ENCODE data around the gene CLDN2. TPM values are rescaled to one million over a fixed set of nuclear protein-coding genes. Genes with fewer than 3 reads are reported as not detected.
"Not testable (repeated sequence)": the region's sequence is repeated elsewhere in the genome, so short reads cannot be mapped to it uniquely, and the experiment has no call there.

CLDN2 gene
- polyA plus RNA-seq, 3 donors: 0.38 to 1.2 (median 0.45) TPM

DNA sequence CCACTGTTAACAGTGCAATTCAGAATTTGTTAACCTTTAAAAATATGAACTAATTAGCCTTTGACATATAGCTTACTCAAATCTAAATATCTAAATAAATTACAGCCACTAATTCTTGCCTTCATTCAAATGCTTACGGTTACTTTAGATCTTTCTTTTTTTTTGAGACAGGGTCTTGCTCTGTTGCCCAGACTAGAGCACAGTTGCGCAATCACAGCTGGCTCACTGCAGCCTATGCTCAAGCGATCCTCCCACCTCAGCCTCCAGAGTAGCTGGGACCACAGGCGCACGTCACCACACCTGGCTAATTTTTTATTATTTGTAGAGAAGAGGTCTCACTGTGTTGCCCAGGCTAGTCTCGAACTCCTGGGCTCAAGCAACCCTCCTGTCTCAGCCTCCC is 31.0 kb downstream of the CLDN2 start:
- no peak overlapping the region for H3K27ac ChIP-seq (ENCODE audit: low read depth, low read length)
- 89 to 90% (median 89%) methylated on average over 6 of the region's 6 CpGs for WGBS, 3 donors

DNA sequence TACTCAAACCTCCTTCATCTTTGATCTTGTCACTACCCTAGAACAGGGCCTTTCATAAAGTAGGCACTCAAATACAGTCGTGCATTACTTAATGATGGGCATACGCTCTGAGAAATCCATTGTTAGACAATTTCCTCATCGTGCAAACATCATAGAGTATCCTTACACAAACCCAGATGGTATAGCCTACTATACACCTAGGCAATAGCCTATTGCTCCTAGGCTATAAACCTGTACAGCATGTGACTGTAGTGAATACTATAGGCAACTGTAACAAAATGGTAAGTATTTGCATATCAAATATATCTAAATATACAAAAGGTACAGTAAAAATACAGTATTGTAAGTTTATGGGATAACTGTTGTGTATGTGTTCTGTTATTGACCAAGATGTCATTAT is 31.9 kb downstream of the CLDN2 start:
- H3K27ac ChIP-seq (ENCODE audit: low read depth, low read length): no peak overlapping the region
- 74 to 95% (median 88%) methylated on average over 3 of the region's 3 CpGs for WGBS, 3 donors

DNA sequence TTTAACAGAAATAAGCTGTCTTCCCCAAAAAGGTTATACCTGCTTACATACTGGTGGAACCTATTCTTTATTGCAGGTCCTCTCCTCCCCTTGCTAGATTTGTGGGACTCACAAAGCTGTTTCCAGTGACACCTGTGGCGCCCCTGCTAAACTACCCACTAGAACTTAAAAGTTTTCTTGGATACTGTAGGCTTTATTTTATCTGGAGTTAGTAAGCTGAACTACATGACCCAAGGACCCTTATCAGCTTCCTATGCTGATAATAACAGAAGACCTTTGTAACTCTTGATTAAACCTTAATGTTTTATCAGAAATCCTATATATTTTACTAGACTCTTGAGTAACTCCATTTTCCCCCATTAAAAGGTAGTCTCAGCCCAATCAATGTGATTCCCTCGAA is 32.3 kb downstream of the CLDN2 start:
- 49 to 85% (median 80%) methylated on average over 2 of the region's 2 CpGs for WGBS, 3 donors

DNA sequence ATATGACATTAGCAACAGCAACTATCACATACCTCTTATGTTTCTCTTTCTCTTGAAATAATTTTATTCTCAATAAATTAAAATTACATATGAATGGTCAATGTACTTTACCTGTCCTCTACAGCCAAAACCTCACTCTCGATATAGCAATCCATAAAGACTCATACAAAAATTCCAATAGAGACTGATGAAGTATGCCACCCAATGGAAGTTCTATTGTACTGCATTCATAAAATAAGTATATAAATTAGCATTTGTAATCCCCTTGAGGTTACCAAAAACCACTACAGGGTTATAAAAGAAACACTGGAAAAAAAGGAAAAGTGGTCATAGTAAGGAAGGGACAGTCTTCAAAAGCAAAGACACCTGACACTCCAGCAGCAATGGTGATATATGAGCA is 32.8 kb downstream of the CLDN2 start:
- WGBS, 3 donors: 11 to 51% (median 44%) methylated on average over 1 of the region's 1 CpG

More for the DNA sequence above, 32.3 kb downstream of the CLDN2 start:
- no peak overlapping the region for H3K27ac ChIP-seq (ENCODE audit: low read depth, low read length)

DNA sequence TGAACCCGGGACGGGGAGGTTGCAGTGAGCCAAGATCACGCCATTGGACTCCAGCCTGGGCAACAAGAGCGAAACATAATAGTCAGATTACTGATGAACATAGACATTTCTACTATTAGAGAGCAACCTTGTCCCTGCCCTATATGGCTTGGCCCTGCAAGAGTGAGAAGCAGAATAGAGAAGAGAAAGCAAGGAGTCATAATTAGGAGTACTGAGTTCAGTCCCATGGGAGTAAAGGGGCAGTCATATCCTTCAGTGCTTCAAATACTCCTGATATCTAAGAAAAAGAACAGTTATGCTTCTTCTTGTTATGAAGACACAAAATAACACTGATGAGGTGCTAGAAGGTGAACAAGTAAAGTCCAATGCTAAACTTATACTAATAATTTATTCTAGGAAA is 33.8 kb downstream of the CLDN2 start:
- 95 to 97% (median 96%) methylated on average over 4 of the region's 4 CpGs for WGBS, 3 donors
- H3K27ac ChIP-seq (ENCODE audit: low read depth, low read length): no peak overlapping the region

More for the DNA sequence above, 32.8 kb downstream of the CLDN2 start:
- no peak overlapping the region for H3K27ac ChIP-seq (ENCODE audit: low read depth, low read length)

DNA sequence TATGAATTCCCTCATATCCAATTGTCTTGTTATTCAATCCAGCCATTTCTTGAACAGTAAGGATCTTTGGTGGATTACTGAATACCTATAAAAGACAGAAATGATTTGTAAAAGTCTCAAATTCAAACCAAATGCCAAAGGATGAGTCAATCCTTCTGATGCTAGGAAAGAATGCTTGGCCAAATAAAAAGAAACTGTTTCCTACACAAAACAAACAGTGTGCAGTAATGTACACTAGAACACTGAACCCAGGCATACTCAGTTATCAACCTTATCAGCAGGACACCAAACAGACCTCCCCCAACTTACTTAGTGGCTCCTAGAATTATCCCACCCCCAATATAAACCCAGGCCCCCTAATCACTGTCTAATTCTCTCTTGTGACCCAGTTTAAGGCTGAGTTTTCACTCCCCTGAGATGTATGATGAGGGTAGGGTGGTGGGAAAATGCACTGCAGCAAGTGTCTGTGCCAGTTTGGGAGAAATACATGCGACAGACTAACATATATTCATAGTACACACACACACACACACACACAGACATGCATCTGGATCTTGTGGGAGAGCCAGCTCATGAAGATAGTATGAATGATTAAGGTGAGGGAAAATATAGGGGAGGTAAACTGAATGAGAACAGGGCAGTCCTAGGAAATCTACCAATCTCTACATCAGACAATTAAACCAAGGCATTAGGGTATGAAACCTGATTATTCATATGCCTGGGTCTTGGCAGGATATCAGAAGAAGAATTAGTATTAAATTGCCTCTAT is 35.0 kb downstream of the CLDN2 start:
- no peak overlapping the region for H3K27ac ChIP-seq (ENCODE audit: low read depth, low read length)
- WGBS, 3 donors: 46 to 88% (median 47%) methylated on average over 1 of the region's 1 CpG

DNA sequence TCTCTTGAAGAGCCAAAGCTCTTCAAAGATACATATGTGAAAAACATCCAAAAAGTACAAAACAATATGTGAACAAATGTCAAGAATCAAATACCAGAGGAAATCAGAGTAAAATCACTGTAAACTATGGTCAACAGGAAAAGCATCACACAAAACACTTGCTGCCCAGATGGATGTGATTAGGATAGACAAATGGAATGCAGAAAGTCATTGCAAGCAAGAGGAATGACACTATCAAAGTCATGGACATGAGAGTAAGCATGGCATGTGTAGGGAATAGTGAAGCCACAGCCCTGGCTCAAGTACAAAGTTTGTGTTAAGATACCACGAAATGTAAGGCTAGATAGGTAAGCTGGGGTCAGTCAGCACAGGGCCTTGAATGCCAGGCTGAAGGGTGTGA is 37.7 kb downstream of the CLDN2 start:
- H3K27ac ChIP-seq (ENCODE audit: low read depth, low read length): no peak overlapping the region
- WGBS, 3 donors: 46 to 84% (median 56%) methylated on average over 1 of the region's 1 CpG

DNA sequence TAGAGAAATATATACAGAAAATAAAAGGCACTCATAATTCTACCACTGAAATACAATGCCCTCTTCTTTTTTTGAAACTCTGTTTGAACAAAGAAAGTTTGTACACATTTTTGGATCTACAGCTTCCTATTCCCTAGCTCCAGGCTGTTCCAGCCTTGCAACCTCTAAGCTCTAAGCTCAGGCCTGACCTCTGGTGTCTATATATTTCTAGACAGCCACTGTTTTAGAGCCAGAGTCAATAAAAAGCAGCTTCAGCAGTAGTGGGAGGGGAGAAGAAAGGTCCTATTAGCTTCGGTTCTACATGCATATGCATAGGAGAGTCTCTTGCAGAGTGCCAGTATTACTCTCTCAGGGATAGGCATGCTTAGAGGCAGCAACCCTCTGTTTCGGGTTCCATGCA is 39.7 kb downstream of the CLDN2 start:
- 49 to 70% (median 64%) methylated on average over 2 of the region's 2 CpGs for WGBS, 3 donors
- no peak overlapping the region for H3K27ac ChIP-seq (ENCODE audit: low read depth, low read length)

DNA sequence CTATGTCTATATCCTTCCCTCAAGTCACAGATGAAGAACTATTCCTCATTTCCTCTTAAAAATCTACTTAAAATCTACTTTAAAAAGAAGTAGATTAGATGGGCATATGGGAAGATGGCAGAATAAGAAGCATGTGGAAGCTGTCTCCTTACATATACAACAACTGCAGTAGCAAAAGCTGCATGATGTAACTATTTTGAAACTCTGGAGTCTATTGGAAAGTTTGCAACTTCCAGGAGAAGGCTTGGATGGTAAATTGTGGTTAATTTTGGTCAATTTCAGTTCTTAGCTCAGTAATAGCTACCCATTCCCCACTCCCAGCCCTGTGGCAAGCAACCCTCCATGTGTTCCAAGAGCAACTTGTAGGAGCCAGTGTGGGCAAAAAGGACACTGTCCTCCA is 42.9 kb downstream of the CLDN2 start:
- no peak overlapping the region for H3K27ac ChIP-seq (ENCODE audit: low read depth, low read length)

DNA sequence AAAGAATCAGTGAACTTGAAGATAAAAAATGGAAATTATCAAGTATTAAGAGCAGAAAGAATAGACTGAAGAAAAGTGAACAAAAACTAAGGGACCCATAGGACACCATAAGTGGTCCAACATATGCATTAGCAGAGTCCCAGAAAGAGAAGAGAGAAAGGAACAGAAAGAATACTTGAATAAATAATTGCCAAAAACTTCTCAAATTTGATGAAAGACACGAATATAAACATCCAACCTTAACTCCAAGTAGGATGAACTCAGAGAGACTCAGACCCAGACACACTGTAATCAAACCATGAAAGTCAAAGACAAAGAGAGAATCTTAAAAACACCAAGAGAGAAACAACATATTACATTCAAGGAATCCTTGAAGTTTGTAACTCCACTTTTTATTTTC is 44.1 kb downstream of the CLDN2 start:
- WGBS, 3 donors: 43 to 93% (median 91%) methylated on average over 1 of the region's 1 CpG
- H3K27ac ChIP-seq (ENCODE audit: low read depth, low read length): no peak overlapping the region

DNA sequence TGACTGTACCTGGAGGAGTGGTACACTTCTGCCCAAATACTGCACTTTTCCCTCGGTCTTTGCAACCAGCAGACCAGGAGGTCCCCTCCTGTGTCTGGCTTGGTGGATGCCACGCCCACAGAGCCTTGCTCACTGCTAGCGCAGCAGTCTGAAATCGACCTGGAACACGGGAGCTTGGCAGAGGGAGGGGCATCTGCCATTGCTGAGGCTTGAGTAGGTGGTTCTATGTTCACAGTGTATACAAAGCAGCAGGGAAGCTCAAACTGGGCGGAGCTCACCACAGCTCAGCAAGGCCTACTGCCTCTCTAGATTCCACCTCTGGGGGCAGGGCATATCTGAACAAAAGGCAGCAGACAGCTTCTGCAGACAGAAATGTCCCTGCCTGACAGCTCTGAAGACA is 46.3 kb downstream of the CLDN2 start:
- 60 to 89% (median 81%) methylated on average over 6 of the region's 6 CpGs for WGBS, 3 donors
- not testable (repeated sequence) for H3K27ac ChIP-seq (ENCODE audit: low read depth, low read length)

DNA sequence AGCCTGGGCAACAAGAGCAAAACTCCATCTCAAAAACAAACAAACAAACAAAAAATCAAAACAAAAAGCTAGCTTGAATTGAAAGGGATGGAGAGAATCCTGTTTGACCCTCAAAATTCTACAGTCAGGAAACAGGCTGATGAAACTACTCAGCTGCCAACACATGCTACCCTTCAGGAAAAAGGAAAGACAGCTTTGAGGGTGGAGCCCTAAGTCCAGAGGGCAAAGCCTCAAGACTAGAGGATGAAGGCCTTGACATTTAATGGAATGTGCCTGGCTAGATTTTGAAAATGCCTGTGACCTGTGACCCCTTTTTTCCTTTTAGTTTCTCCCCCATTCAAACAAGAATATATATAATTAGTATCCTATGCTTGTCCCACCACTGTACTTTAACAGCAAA is 52.7 kb downstream of the CLDN2 start:
- no peak overlapping the region for H3K27ac ChIP-seq (ENCODE audit: low read depth, low read length)

DNA sequence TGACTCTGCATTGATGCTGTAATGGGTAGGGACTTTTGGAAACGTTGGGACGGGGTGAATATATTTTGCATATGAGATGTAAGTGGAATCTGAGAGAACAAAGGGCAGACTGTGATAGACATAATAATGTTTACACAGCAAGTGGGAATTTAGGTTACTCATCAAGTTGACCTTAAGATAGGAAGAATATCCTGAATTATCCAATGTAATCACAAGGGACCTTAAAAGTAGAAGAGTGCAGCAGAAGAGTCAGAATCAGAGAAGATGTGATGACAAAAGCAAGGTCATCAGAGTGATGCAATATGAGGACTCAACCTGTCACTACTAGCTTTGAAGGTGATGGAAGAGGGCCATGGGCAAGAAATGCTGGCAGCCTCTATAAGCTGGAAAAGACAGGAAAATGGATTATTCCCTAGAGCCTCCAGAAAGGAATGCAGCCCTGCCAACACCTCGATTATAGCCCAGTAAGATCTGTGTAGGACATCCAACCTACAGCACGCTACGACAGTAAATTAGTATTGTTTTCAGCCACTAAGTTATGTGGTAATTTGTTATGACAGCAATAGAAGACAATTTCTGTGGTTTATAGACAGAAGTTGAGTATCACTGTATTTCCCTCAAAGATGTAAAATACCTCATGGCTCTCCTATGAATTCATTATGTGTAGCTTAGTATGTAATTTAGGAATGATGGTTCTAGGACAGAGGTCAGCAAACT is 53.4 kb downstream of the CLDN2 start:
- 53 to 72% (median 61%) methylated on average over 5 of the region's 5 CpGs for WGBS, 3 donors

DNA sequence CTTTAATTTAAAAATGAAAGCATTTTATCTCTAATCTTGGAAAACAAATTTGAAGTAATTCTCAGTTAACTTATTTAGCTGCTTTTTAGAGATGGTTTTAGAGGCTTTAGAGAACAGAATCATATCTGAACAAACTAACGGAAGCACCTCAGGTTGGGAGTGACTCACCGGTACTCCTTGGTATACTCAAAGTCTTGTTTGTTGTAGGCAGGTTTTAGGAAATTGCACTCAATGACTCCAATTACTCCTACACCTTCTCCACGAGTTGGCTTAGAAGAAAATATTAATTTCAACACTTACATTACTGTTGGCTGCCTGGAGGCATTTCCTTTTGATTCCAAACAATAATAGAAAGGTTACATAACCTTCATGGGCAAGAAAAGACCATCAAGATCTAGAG is 56.2 kb downstream of the CLDN2 start:
- WGBS, 3 donors: 69 to 89% (median 77%) methylated on average over 3 of the region's 3 CpGs
- H3K27ac ChIP-seq (ENCODE audit: low read depth, low read length): no peak overlapping the region

More for the DNA sequence above, 53.4 kb downstream of the CLDN2 start:
- H3K27ac ChIP-seq (ENCODE audit: low read depth, low read length): no peak overlapping the region

Other genes with a start within 250 kb of the CLDN2 start
- gene RNF128, start 193.7 kb upstream of the CLDN2 start, polyA plus RNA-seq: 1 to 10 TPM in 2 of 3 donors, under 1 TPM in 1; 0.34 to 9.1 (median 1.9) TPM
- 1 to 10 TPM; 1.1 to 4.0 (median 3.1) TPM for gene TBC1D8B, start 117.7 kb upstream of the CLDN2 start, polyA plus RNA-seq
- gene RIPPLY1, start 17.1 kb upstream of the CLDN2 start, polyA plus RNA-seq: under 1 TPM in 1 of 3 donors, not detected in 2; 0.40 TPM
- gene MORC4, start 79.8 kb downstream of the CLDN2 start, polyA plus RNA-seq: 10 to 100 TPM in 2 of 3 donors, 1 to 10 TPM in 1; 6.3 to 12.4 (median 11.6) TPM
- 1 to 10 TPM; 2.8 to 5.1 (median 4.5) TPM for gene RBM41, start 198.4 kb downstream of the CLDN2 start, polyA plus RNA-seq